B cell (primary cell): ENCODE data around the gene WIF1. TPM values are rescaled to one million over a fixed set of nuclear protein-coding genes. Genes with fewer than 3 reads are reported as not detected.
A peak's percentile ranks its signal among the peaks of the same experiment; 100 is the strongest.

Experiments
- ATAC-seq: fragments of 200-7000 bp; cut with Tn5 transposase; one replicate; pipeline ENCODE4 v1.10.0; 2021; ENCODE audit warnings: low read depth, mild to moderate bottlenecking, moderate number of reproducible peaks, moderate library complexity
- CTCF ChIA-PET: fragments of 350-600 bp; sonication (Branson Sonifier 250); formaldehyde crosslinking; loops from one replicate; lab custom pipeline; 2021; ENCODE audit warnings: antibody characterized with exemption, inconsistent platforms; lab: Charles Lee
- POLR2A ChIA-PET: fragments of 350-600 bp; sonication (Branson Sonifier 250); formaldehyde crosslinking; loops from one replicate; lab custom pipeline; 2021; ENCODE audit warnings: antibody characterized with exemption; lab: Charles Lee
- DNase-seq: peaks from one replicate; pipeline ENCODE4 v3.0.0; 2013
- H2AFZ ChIP-seq: 2 replicates; pipeline ENCODE4 v1.6.1; 2012; ENCODE audit warnings: mild to moderate bottlenecking, low read depth, low read length; ENCODE audit not compliant: insufficient read depth, poor library complexity, severe bottlenecking
- H3K27ac ChIP-seq, 2 donors: 1 replicate in 1 of 2; 2 replicates in 1 of 2; pipeline ENCODE4 v1.5.1; 2012 to 2013; ENCODE audit warnings: low read length in 2 of 2, mild to moderate bottlenecking in 2 of 2, moderate library complexity in 1 of 2
- H3K27me3 ChIP-seq, 4 experiments: fragments of 200-600 bp in 1 of 4; sonication (generic) in 1 of 4; replicated peaks in 1 of 4; 1 replicate in 2 of 4; 2 replicates in 2 of 4; pipeline versions ENCODE4 v1.6.1 to v1.7.0; 2013 to 2016; ENCODE audit warnings: low read length in 3 of 4, mild to moderate bottlenecking in 2 of 4, mixed read lengths in 1 of 4, moderate library complexity in 1 of 4; ENCODE audit not compliant: insufficient read depth in 4 of 4, control insufficient read depth in 3 of 4; ENCODE audit errors: control extremely low read depth in 1 of 4
- H3K36me3 ChIP-seq, 2 experiments: replicated peaks in 1 of 2; 1 replicate in 1 of 2; 2 replicates in 1 of 2; pipeline versions ENCODE4 v1.6.1 to v1.7.1; 2013; ENCODE audit warnings: low read length in 1 of 2; ENCODE audit not compliant: insufficient read depth in 2 of 2, control insufficient read depth in 1 of 2; ENCODE audit errors: control extremely low read depth in 1 of 2, extremely low read depth in 1 of 2
- H3K4me1 ChIP-seq, 2 donors: fragments of 200-600 bp in 1 of 2; sonication (generic) in 1 of 2; 1 replicate in 1 of 2; 2 replicates in 1 of 2; pipeline versions ENCODE4 v1.5.1 to v1.6.1; 2013 to 2017; ENCODE audit warnings: low read length in 2 of 2; ENCODE audit not compliant: control insufficient read depth in 2 of 2, insufficient read depth in 2 of 2
- H3K4me2 ChIP-seq: replicated peaks from 2 replicates; pipeline ENCODE3; 2012; ENCODE audit warnings: mild to moderate bottlenecking, low read depth, low read length; ENCODE audit not compliant: poor library complexity, severe bottlenecking
- H3K4me3 ChIP-seq, 5 experiments: fragments of 200-600 bp in 1 of 5; sonication (generic) in 1 of 5; 1 replicate in 3 of 5; 2 replicates in 2 of 5; pipeline versions ENCODE4 v1.5.1 to v1.7.0; 2011 to 2016; ENCODE audit warnings: low read length in 4 of 5, mild to moderate bottlenecking in 4 of 5, low read depth in 2 of 5, control low read depth in 1 of 5, moderate library complexity in 1 of 5; ENCODE audit not compliant: insufficient read depth in 1 of 5; ENCODE audit errors: control extremely low read depth in 1 of 5, extremely low read depth in 1 of 5
- H3K79me2 ChIP-seq: fragments of 200-600 bp; sonication (generic); one replicate; pipeline ENCODE4 v1.6.0; 2016; ENCODE audit warnings: low read length; ENCODE audit not compliant: control insufficient read depth, insufficient read depth
- H3K9ac ChIP-seq: fragments of 200-600 bp; sonication (generic); 2 replicates; pipeline ENCODE4 v1.6.1; 2017; ENCODE audit warnings: mild to moderate bottlenecking, low read length, moderate library complexity
- H3K9me3 ChIP-seq, 3 donors: one replicate each; pipeline versions ENCODE4 v1.6.1 to v1.7.1; 2013; ENCODE audit warnings: low read length in 2 of 3; ENCODE audit not compliant: control insufficient read depth in 2 of 3, insufficient read depth in 1 of 3; ENCODE audit errors: control extremely low read depth in 1 of 3
- H4K20me1 ChIP-seq: 2 replicates; pipeline ENCODE4 v1.6.0; 2012; ENCODE audit warnings: mild to moderate bottlenecking, low read length; ENCODE audit not compliant: insufficient read depth, control insufficient read depth, poor library complexity, severe bottlenecking
- H3K27ac Mint-ChIP-seq: one replicate; pipeline ENCODE4 v1.8.0; 2021; ENCODE audit warnings: mixed read lengths
- H3K27me3 Mint-ChIP-seq: one replicate; pipeline ENCODE4 v1.8.0; 2021; ENCODE audit warnings: mixed read lengths
- H3K4me1 Mint-ChIP-seq: one replicate; pipeline ENCODE4 v1.8.0; 2021; ENCODE audit warnings: mixed read lengths
- H3K4me3 Mint-ChIP-seq: one replicate; pipeline ENCODE4 v1.8.0; 2021; ENCODE audit warnings: mixed read lengths
- H3K9me3 Mint-ChIP-seq: one replicate; pipeline ENCODE4 v1.8.0; 2022; ENCODE audit warnings: mixed read lengths; ENCODE audit not compliant: insufficient read depth
- EZH2 ChIP-seq: IDR thresholded peaks from 2 replicates; pipeline ENCODE4 v1.6.1; 2012; ENCODE audit warnings: borderline replicate concordance, low read depth, mild to moderate bottlenecking, moderate library complexity, low read length; ENCODE audit not compliant: insufficient read depth, poor library complexity, severe bottlenecking
- WGBS: methylation state at CpG from one replicate; pipeline ENCODE4 v1.1.5; 2013; ENCODE audit warnings: missing lambda C conversion rate; ENCODE audit not compliant: insufficient coverage; 5-methylcytosine and 5-hydroxymethylcytosine counted together
- intact Hi-C: fragments of 100-400 bp; cut with micrococcal nuclease; formaldehyde crosslinking; loops from one replicate; pipeline ENCODE4 v1.10.0; 2022
- polyA plus RNA-seq: library from polyadenylated mRNA; depleted of rRNA; stranded (reverse); fragments of >200 nt; gene quantifications from 2 replicates; pipeline ENCODE4 v1.2.3, GENCODE V29; 2012
- total RNA-seq, 2 donors: library from RNA; stranded (reverse); fragments of 120-200 nt in 1 of 2; gene quantifications; 1 replicate in 1 of 2; 2 replicates in 1 of 2; pipeline versions ENCODE4 v1.2.3 to v1.2.4, GENCODE V29; 2013 to 2022
- TF ChIP-seq, protein P1 (sequence below): fragments of 200-600 bp; IDR thresholded peaks from one replicate; pipeline ENCODE4 v1.8.0; 2022; ENCODE audit warnings: antibody characterized with exemption, mild to moderate bottlenecking

WIF1 gene
- total and polyA plus RNA-seq, 2 donors (not counting 1 experiment from before 2014, with no cell fraction given) = not detected

DNA sequence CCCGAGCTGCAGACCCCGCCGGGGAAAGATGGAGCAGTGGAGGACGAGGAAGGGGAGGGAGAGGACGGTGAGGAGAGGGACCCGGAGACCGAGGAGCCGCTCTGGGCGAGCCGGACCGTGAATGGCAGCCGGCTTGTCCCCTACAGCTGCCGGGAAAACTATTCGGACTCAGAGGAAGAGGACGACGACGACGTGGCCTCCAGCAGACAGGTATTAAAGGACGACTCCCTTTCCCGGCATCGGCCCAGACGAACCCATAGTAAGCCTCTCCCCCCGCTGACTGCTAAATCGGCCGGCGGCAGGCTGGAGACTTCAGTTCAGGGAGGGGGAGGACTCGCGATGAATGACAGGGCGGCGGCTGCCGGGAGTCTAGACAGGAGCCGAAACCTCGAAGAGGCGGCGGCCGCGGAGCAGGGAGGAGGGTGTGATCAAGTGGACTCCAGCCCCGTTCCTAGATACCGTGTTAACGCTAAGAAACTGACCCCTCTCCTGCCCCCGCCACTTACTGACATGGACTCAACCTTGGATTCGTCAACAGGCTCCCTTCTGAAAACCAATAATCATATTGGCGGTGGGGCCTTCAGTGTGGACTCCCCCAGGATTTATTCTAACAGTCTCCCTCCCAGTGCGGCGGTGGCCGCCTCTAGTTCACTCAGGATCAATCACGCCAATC is 49.2 kb upstream of the WIF1 start:
- Histone ChIP-seq H2AFZ (peak overlapping the region; percentile 93), H3K9me3 (no peaks in the 10 kb centered on the region), H3K79me2 (peaks cover 86% of the 10 kb centered on the region), H3K4me2 (peak overlapping the region; percentile 88), H3K9ac (peak overlapping the region; percentile 99), H3K27me3 (no peaks in the 10 kb centered on the region), H3K4me3 (peak overlapping the region; percentile 76 to 98 (median 94)), H3K27ac (peak overlapping the region; percentile 82 to 98), H3K4me1 (peaks cover 37 to 40% of the 10 kb centered on the region in 2 donors), H4K20me1 (peaks cover 44% of the 10 kb centered on the region), H3K36me3 (peaks cover 0 to 12% of the 10 kb centered on the region in 2 experiments)
- peak overlapping the region; percentile 89 for H3K27ac Mint-ChIP-seq
- H3K4me3 Mint-ChIP-seq = peak overlapping the region; percentile 95
- CTCF ChIA-PET = interaction anchor here (1.4 to 2.7 kb wide), 4 partner anchors 11 to 65 kb away, joined by 4 to 12 read pairs (median 4); no protein-coding TSS in a partner anchor
- H3K4me1 Mint-ChIP-seq = peaks cover 38% of the 10 kb centered on the region
- ATAC-seq = peak; percentile 15
- under 1% methylated on average over 31 of the region's 47 CpGs for WGBS
- TF ChIP-seq EZH2 = no peak
- no peaks in the 10 kb centered on the region for H3K9me3 Mint-ChIP-seq
- POLR2A ChIA-PET = interaction anchor here (1.2 to 1.3 kb wide), 2 partner anchors 9 to 62 kb away, joined by 3 to 5 read pairs; no protein-coding TSS in a partner anchor
- peak; percentile 71 for DNase-seq
- no peaks in the 10 kb centered on the region for H3K27me3 Mint-ChIP-seq
- intact Hi-C loops = loop anchor here (2.0 to 10.0 kb wide), 3 partner anchors 14 to 960 kb away; partner anchors contain the start of genes GNS and LLPH

DNA sequence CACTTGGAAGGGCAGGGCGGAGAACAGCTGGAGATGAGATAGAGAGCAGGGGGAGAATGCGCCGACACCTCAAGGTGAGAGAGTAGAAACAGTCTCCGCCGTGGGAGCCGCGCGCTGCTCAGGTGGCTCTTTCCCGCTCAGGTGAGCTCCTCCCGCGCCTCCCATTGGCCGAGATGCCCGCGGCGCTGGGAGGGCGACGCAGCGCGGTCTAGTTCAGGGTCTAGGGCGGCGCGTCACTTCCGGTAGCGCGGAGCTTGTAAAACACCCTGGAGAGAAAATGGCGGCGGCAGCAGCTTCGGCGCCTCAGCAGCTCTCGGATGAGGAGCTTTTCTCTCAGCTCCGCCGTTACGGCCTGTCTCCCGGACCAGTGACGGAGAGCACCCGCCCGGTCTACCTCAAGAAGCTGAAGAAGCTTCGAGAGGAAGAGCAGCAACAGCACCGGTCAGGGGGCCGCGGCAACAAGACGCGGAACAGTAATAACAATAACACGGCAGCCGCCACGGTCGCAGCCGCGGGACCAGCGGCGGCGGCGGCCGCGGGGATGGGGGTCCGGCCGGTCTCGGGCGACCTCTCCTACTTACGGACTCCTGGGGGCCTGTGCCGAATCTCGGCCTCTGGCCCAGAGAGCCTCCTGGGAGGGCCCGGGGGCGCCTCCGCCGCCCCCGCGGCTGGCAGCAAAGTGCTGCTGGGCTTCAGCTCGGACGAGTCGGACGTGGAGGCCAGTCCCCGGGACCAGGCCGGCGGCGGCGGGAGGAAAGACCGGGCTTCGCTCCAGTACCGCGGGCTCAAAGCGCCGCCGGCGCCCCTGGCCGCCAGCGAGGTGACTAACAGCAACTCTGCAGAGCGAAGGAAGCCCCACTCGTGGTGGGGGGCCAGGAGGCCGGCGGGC is 48.5 kb upstream of the WIF1 start, which contains the start of gene LEMD3:
LEMD3 (plus strand) TSS at position 264 of the 889 bp plus-strand sequence; CDS start at position 278, 14 bp downstream.
- H3K27me3 ChIP-seq = no peaks in the 10 kb centered on the region
- peak within 1 kb of the TSS; percentile 93 for H2AFZ ChIP-seq
- peak within 1 kb of the TSS; percentile 99 for H3K27ac Mint-ChIP-seq
- under 1% methylated on average over 91 of the region's 91 CpGs for WGBS
- peaks cover 38% of the 10 kb centered on the region for H3K4me1 Mint-ChIP-seq
- no peaks in the 10 kb centered on the region for H3K9me3 Mint-ChIP-seq
- DNase-seq (peak; percentile 97), ATAC-seq (peak; percentile 95)
- H3K36me3 ChIP-seq = peaks cover 0 to 6% of the 10 kb centered on the region in 2 experiments
- no peak for TF ChIP-seq EZH2
- TF ChIP-seq, protein P1, sequence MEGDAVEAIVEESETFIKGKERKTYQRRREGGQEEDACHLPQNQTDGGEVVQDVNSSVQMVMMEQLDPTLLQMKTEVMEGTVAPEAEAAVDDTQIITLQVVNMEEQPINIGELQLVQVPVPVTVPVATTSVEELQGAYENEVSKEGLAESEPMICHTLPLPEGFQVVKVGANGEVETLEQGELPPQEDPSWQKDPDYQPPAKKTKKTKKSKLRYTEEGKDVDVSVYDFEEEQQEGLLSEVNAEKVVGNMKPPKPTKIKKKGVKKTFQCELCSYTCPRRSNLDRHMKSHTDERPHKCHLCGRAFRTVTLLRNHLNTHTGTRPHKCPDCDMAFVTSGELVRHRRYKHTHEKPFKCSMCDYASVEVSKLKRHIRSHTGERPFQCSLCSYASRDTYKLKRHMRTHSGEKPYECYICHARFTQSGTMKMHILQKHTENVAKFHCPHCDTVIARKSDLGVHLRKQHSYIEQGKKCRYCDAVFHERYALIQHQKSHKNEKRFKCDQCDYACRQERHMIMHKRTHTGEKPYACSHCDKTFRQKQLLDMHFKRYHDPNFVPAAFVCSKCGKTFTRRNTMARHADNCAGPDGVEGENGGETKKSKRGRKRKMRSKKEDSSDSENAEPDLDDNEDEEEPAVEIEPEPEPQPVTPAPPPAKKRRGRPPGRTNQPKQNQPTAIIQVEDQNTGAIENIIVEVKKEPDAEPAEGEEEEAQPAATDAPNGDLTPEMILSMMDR = peak; percentile 15
- peaks cover 78% of the 10 kb centered on the region for H3K79me2 ChIP-seq
- peak within 1 kb of the TSS; percentile 88 for H3K4me2 ChIP-seq
- H3K4me3 ChIP-seq = peak within 1 kb of the TSS; percentile 76 to 98 (median 94)
- H4K20me1 ChIP-seq = peaks cover 39% of the 10 kb centered on the region
- H3K27ac ChIP-seq = peak within 1 kb of the TSS; percentile 82 to 98
- peak within 1 kb of the TSS; percentile 99 for H3K9ac ChIP-seq
- no peaks in the 10 kb centered on the region for H3K9me3 ChIP-seq
- H3K4me1 ChIP-seq = peaks cover 35 to 37% of the 10 kb centered on the region in 2 donors
- ChIA-PET POLR2A (interaction anchor here (0.9 to 1.3 kb wide), 6 partner anchors 9 to 961 kb away, joined by 3 to 5 read pairs (median 3); partner anchors contain the start of gene LLPH), CTCF (interaction anchor here (0.9 to 2.7 kb wide), 9 partner anchors 9 to 65 kb away, joined by 3 to 12 read pairs (median 5); no protein-coding TSS in a partner anchor)
- intact Hi-C loops = loop anchor here (1.0 to 10.0 kb wide), 6 partner anchors 13 to 1068 kb away; partner anchors contain the start of genes GNS, KICS2 and LLPH
- H3K4me3 Mint-ChIP-seq = peak within 1 kb of the TSS; percentile 95
- no peaks in the 10 kb centered on the region for H3K27me3 Mint-ChIP-seq
